HG03196 (cell line): ENCODE results near the gene UBE3B.

Experiments
- ATAC-seq: cut with Tn5 transposase; IDR thresholded peaks from one replicate; pipeline ENCODE4 v1.9.1; 2021; ENCODE audit not compliant: unreplicated experiment

Gene UBE3B

GRCh38 chr12:109549613-109550270 is 72.3 kb downstream of the UBE3B start:
- ATAC-seq: no peak

DNA sequence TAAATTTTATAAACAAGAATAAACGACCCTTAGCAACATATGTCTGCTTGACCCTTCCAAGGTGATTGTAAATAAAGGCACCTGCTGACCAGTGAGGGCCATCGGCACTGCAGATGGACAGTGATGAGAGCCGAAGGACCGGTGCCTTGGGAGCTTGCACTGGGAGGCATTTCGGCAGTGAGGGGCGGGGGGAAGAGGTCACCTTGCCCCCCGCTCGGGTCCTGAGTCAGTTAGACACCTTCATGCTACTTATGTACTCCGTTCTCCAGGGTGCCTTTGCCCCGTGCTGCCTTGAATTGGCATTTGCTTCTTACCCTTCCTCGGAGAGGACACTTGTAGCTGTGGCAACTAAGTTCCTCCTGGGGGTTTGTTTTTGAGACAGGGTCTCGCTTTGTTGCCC is 72.8 kb downstream of the UBE3B start:
- no peak for ATAC-seq

GRCh38 chr12:109551108-109551507 is 73.7 kb downstream of the UBE3B start:
- no peak for ATAC-seq

DNA sequence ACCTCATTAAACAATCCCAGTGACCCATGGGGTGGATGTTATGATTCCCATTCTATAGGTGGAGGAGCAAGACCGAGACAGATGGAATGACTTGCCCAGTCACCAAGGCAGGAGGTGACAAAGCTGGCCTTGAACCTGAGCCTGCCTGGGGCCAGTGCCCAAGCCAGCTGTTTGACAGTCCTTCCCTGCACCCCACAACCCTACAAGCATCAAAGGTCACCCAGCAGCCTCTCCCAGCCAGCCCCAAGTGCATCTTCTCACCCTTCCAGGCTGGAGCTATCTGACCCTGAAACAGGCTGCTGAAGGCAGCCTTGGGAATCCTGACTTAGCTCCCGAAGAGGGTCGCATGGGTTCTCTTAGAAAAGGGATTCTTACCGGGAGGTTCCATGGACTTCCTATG is 75.5 kb downstream of the UBE3B start:
- ATAC-seq: no peak

- ATAC-seq: no peak
These were observed 76.0 kb downstream of the UBE3B start for GRCh38 chr12:109553483-109553882.

- ATAC-seq: no peak
These were observed 76.6 kb downstream of the UBE3B start for GRCh38 chr12:109553906-109554500.

- no peak for ATAC-seq
These were observed 77.3 kb downstream of the UBE3B start for GRCh38 chr12:109554761-109555160.

DNA sequence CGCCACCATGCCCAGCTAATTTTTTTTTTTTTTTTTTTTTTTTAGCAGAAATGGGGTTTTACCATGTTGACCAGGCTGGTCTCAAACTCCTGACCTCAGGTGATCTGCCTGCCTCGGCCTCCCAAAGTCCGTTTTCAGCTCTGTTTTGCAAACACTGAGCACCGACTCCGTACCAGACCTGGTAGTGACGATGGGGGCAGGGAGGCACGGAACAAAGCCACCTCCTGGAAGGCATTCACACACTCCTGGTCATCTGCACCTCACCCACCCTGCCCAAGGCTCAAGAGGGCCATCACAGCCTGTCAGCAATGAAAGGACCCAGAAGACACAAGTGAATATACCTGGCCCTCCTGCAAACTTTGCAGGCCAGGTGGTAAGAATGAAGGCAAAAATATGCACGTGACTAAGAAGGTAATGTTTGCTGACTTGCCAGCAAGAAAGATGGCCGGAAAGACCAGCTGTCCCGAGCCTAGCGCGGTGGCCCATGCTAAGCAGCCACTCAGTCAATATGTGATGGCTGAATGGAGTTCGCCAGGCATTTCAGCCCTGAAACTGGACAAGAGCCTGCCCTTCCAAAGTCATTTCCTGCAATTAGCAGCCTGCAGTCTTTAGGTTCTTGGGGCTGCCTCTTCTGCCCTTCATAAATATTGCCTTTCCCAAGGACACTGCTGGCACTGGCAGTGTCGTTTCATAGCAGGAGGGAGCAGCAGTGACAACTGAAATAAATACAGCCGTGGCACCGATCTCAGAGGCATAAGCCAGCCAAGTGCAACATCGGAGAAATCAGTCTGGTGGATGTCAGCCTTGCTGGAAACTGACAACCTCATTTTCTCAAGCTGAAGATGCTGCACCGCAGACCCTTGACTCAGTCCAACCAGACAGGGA is 78.2 kb downstream of the UBE3B start:
- no peak for ATAC-seq

DNA sequence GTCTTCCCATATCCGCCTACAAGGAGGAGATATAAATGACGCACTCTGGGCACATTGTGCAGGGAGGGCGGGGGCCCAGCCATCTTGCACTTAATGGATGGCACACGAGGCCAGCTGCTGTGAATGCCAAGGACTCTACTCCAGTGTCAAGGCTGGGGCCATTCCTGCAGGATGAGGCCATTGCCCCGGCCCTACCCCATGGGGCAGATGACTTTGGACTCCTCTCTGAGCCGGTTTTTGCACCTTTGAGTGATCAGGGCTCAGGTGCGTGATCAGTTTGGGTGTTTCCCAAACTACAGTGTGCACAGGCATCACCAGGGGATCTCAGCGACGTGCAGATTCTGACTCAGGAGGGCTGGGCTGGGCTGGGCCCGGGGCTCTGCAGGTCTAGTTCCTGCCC is 79.8 kb downstream of the UBE3B start:
- ATAC-seq: no peak

DNA sequence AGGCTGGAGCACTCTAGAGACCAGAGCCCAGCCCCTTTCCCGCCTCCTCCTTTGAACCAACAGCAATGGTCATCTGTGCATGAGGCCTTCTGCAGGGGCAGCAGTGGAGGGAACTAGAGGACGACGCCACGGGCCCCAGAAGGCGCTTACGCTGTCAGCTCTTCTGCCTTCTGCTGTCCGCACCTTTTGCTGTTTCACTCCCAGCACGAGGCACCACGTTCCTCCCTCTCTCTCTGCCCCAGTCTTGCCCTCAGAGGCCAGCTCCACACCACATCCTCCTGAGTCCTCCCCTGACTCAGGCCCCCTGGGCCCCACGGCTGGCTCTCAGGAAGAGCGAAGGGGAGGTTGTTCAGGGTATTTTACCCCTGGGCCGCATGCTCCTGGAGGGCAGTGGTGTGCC is 80.4 kb downstream of the UBE3B start:
- no peak for ATAC-seq

- ATAC-seq: no peak
These were observed 81.2 kb downstream of the UBE3B start for GRCh38 chr12:109558374-109559199.

GRCh38 chr12:109559200-109559505 is 81.7 kb downstream of the UBE3B start:
- ATAC-seq: no peak

DNA sequence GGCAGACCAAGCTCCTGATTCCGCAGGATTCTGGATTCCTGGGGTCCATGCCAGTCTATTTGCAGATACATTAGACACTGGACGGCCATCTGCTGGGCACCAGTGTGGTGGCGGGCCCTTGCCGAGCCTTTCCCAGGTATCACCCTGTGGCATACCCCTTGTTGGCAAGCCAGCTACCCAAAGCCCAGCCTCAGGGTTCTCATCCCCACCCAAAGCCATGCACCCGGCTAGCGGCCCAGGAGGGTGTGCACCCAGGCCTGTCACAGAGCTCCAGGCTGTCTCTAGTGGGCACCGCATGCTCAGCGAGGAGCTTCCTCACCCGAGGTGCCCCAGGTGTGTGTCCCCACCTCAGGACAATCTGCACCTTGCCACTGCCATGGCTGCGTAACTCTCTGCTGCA is 82.2 kb downstream of the UBE3B start:
- ATAC-seq: no peak

DNA sequence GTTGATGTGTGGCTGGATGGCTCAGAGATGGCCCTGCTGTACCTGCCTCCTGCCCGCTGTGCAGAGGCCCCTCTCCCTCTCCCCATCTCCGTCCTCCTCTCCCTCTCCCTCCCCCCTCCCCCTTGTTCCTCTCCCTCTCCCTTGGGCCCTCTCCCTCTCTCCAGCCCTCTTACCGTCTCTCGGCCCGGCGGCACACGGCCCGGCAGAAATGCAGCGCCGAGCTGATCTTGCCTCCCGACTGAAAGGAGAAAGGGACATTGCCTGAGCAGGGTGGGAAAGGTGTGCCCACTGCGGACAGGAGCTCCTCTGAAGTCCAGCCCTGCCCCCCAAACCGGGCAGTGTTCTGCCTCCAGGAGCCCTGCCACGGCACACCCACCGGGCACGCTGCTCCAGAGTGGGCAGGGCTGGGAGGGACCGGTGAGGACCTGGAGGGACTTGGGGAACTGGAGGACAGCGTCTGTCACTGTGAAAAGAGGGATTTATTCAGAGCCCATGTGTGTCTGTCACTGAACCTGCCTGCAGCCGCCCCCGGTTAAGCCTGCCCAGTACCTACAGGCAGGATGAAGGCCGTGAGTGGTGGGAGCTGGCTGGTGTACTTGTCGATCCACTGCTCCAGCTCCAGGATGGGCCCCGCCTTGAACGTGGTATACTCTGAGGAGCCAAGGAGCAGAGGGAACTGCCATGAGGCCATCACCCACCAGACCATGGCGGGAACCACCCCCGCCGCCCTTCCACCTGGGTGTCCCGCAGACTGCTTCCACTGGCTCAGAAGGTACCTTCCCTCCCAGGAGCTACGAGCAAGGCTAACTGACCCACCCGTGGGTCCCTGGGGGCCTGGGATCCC is 83.7 kb downstream of the UBE3B start:
- ATAC-seq: no peak

GRCh38 chr12:109561711-109562030 is 84.2 kb downstream of the UBE3B start:
- no peak for ATAC-seq

DNA sequence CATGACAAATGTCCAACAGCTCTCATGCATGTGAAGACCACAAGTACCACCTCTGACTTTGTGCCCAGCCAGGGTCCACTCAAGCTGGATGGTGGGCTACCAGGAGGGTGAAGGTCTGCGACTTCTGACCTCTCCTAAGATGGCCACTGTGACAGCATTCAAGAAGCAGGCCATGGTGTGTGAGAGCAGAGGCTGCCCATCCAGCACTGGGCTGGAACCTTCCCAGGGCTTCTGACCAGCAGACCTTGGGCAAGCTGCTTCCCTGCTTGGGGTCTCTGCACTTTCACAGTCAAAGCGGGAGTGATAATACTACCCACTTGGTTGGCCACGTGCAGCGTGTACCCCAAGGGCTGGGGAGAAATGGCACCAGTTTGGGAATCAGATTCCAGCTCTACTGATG is 85.4 kb downstream of the UBE3B start:
- no peak for ATAC-seq

DNA sequence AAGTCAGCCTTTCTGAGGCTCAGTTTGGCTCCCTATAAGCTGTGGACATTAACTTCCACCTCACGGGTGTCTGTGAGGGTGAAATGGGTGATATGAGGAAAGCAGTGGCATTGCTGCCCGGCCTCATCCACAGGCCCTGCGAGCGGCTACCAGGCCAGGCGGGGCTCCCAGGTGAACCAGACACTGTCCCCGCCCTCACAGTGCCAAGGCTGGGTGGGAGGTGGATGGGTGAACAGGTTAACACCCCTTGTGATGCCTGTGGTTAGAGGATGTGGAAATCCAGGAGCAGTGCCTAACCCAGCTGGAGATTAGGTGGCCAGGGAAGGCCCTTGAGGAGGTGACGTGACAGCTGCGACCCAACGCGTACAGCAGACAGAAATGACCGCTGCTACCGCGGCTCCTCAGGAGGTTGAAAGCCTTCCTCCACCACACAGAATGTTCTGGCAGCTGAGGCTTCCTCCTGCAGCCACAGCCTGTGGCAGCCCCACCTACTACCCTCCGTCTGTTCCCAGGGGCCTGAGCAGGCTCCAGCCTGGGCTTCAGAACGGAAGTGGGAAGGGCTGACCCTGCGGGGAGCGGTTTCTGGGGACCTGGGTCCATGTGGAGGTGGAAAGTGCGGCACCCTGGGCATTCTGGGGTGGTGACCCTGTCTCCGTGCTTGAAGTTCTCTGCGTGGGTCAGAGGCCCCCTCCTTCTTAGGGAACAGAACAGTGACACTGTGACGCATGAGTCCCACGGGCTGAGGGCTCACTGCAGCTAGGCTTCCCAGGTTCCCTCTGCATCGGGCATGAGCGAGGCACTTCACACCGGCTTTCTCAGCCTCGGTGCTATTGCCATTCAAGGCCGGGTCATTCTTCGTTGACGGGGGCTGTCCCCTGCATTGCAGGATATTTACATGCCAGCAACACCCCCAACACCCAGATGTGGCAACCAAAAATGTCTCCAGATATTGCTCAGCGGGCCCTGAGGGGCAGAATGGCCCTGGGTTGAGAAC is 86.2 kb downstream of the UBE3B start:
- ATAC-seq: no peak

DNA sequence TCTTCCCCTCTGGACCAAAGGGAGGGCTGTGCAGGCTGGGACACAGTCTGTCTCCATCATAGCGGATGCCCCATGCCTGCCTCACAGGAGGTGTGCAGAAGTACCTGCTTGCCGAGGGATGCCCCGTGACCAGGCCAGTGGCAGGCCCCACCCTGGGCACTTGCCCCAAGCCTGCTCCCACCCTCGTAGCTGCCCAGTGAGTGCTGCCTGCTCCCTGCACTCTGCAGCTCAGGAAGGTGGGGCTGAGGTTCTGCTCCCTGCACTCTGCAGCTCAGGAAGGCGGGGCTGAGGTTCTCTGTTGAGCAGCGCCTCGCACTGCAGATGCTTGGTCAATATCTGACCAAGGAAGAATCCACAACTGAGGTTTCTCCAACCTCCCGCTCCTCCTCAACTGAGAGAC is 89.0 kb downstream of the UBE3B start:
- ATAC-seq: no peak

DNA sequence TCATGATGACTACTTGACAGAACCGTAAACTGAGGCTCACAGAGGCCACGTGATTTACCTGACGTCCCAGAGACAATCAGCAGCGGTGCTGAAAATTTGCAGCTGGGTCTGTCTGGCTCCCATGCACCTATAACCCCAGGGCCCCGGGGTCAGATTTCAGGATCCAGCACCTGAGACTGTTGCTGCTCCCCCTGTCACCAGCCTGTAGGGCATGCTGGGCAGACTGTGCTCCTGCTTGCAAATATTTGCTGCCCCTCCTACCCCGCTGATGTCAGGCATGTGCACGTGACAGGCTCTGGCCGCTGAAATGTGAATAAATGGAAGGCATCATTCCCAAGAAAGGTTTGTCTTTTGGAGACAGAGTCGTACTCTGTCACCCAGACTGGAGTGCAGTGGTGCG is 89.9 kb downstream of the UBE3B start:
- no peak for ATAC-seq

DNA sequence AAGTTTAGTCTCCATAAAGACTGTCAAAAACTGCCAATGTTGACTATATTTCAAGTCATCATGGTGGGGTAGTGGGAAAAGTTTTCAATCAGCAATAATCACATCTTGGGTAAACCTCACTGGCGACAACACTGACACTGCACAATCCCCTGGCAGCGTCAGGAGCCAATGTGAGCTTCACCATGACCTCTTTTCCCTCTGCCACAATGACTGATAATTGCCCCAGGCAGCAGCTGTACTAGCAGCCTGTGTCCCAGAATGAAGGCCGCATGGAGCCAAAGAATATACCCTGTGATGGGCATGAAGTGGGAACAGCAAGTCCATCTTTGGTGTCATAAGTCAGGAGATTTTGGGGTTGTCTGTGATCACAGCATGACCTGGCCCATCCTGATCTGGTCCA is 90.5 kb downstream of the UBE3B start:
- no peak for ATAC-seq
